Cardiac atrium fibroblast (primary cell): Measurements from ENCODE around the gene DNAL4. TPM values are rescaled to one million over a fixed set of nuclear protein-coding genes. Genes with fewer than 3 reads are reported as not detected.

Source experiments
- total RNA-seq: library from RNA; depleted of rRNA; stranded (reverse); fragments of >200 nt; gene quantifications from 2 replicates; pipeline ENCODE4 v1.2.3, GENCODE V29; 2015

Gene DNAL4, protein sequence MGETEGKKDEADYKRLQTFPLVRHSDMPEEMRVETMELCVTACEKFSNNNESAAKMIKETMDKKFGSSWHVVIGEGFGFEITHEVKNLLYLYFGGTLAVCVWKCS
- 9.9 and 13.9 TPM in 2 replicates for total RNA-seq

DNA sequence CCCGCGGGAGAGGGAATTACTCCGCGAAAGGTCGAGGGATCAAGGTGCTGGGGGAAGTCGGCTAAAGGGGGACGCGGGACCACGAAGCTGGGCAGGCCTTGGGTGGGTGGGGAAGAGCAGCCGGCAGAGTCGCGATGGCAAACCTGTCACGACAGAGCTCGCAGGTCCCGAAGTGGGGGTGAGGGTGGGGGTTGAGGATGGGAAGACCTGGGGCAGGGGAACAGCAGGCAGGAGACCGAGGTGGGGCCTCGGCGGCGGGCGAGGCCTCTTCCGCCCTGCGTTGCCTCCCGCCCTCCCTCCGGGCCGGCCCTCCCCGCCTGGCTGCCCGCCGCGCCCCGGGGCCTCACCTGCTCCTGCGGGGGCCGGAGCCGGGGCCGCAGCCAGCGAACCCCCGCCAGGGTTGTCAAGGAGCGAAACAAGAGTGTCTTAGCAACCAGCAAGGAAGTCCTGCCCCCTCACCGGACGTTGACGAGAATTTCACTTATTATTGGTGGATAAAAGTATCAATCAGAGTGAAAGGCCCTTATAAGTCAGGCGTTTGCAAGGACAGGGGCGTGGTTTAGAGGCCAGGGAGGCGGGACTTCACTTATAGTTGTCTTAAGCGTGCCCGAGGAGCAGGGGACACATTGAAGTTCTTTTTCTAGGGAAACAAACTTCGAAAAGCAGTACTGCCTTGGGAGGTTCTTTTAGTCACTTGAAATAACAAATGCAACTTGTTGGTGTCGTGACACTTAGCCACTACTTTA, at the start of gene DNAL4:
Gene DNAL4, minus strand, starts transcription at position 423 of the 746 bp plus-strand sequence. CDS start 11,412 bp downstream, outside the sequence.

DNA sequence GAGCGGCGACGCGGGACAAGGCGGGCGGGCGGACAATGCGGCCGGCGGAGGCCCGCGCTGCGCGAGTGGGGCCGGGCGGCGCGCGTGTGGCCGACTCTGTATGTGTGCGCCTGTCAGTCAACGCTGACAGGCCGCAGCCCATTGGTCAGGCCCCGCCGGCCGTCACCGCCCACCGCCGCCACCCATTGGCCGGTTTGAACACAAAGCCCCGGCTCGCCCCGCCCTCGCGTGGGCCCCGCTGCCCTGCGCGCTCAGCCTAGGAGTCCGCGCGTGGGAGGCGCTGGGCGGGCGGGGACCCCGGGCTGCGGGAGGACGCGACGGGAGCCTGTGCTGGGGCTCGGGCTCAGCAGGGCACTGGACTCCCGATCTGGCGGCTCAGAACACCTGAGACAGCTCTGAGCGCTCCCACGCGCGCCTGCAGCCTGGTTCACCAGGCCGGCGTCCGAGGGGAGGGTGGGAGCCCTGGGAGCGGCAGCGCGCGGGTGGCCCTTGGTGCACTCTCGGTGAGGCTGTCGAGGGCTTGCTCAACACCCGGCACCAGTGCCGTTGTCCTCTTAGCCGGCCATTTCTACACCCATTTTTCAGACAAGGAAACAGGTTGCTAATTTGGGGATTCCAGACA, 37.9 kb downstream of the DNAL4 start, which contains the start of gene SUN2:
Gene SUN2, minus strand, starts transcription at position 88 of the 622 bp plus-strand sequence. CDS start 3,370 bp downstream, outside the sequence.

Other genes starting within 250 kb of the DNAL4 start
- under 0.01 TPM in 1 of 2 replicates, not detected in the other for gene DMC1, start 224.0 kb downstream of the DNAL4 start, total RNA-seq
- gene FAM227A, start 137.8 kb downstream of the DNAL4 start, total RNA-seq = 0.65 and 0.90 TPM in 2 replicates
- gene CBY1, start 137.5 kb downstream of the DNAL4 start, total RNA-seq = 10.2 and 16.4 TPM in 2 replicates
- gene TOMM22, start 112.2 kb downstream of the DNAL4 start, total RNA-seq = 42.8 and 47.3 TPM in 2 replicates
- gene JOSD1, start 93.2 kb downstream of the DNAL4 start, total RNA-seq = 49.6 and 52.0 TPM in 2 replicates
- 27.5 and 45.0 TPM in 2 replicates for gene GTPBP1, start 88.2 kb downstream of the DNAL4 start, total RNA-seq
- gene SUN2, start 38.1 kb downstream of the DNAL4 start, total RNA-seq = 60.5 and 69.3 TPM in 2 replicates
- 0.54 and 1.5 TPM in 2 replicates for gene NPTXR, start 49.9 kb upstream of the DNAL4 start, total RNA-seq
- gene CBX6, start 78.1 kb upstream of the DNAL4 start, total RNA-seq = 37.2 and 41.0 TPM in 2 replicates
- not detected in 2 replicates for gene APOBEC3A, start 163.5 kb upstream of the DNAL4 start, total RNA-seq
- 2.2 and 6.0 TPM in 2 replicates for gene APOBEC3B, start 188.2 kb upstream of the DNAL4 start, total RNA-seq
- gene APOBEC3C, start 220.1 kb upstream of the DNAL4 start, total RNA-seq = 17.1 and 19.0 TPM in 2 replicates
- 0.16 and 1.4 TPM in 2 replicates for gene APOBEC3D, start 227.0 kb upstream of the DNAL4 start, total RNA-seq
- gene APOBEC3F, start 246.7 kb upstream of the DNAL4 start, total RNA-seq = 1.4 and 2.8 TPM in 2 replicates